LNCAP (cell line): Measurements from ENCODE around the gene RNF103.

Experiments
- TF ChIP-seq, protein P1 (sequence below): fragments of 450-650 bp; IDR thresholded peaks from 2 replicates; pipeline ENCODE4 v1.5.1; 2017; ENCODE audit warnings: mild to moderate bottlenecking

RNF103 gene

DNA sequence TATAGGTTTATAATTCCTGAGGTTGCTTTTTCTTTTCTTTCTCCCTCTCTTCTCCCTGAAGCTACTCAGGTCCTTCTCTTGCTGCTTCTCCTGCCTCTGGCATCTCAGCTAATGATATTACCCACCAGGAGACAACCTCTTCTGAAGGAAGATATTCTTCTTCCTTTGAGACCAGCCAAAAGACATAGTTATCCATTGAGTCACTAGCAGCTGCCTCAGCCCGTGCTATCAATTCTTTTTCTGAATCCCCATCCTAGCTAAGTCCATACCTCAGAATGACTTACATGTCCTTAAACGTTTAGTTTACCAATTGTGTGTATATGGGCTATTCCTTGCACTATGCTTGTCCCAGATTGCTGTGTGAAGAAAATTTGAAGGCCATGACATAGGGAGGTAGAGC is 25.0 kb upstream of the RNF103 start:
- TF ChIP-seq, protein P1, sequence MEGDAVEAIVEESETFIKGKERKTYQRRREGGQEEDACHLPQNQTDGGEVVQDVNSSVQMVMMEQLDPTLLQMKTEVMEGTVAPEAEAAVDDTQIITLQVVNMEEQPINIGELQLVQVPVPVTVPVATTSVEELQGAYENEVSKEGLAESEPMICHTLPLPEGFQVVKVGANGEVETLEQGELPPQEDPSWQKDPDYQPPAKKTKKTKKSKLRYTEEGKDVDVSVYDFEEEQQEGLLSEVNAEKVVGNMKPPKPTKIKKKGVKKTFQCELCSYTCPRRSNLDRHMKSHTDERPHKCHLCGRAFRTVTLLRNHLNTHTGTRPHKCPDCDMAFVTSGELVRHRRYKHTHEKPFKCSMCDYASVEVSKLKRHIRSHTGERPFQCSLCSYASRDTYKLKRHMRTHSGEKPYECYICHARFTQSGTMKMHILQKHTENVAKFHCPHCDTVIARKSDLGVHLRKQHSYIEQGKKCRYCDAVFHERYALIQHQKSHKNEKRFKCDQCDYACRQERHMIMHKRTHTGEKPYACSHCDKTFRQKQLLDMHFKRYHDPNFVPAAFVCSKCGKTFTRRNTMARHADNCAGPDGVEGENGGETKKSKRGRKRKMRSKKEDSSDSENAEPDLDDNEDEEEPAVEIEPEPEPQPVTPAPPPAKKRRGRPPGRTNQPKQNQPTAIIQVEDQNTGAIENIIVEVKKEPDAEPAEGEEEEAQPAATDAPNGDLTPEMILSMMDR = no peak

DNA sequence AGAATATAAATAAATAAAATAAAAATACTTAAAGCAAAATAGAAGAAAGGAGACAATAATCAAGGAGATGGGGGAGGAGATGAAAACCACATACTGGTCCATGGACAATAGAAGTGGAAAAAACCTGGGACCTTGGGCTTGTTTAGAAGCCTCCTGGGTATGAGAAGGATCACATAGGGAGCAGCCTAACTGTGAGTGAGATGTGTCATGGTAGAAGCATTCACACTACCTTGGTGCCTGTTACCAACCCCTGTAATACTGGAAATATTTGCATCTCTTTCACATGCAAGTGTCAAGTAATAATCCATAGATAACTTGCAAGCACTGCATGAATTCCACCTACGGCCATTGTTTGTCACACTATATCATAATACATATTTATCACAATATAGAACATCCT is 23.2 kb upstream of the RNF103 start:
- TF ChIP-seq, protein P1 = no peak

DNA sequence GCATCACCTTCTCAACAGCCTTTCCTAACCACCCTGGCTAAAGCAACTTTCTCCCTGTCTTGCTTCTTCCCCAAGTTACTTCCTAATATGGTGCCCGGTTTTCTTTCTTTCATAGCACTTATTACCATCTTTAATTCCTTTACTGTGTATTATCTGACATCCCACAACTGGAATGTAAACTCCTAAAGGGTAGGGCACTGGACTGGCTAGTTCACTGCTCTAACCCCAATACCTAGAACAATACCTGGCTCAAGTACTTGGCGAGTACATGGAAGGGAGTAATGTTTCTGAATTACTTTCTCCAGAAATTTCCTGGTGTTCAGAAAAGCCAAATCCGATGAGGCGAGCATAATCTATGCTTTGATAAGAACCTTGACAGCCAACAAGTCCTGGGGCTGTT is 22.7 kb upstream of the RNF103 start:
- TF ChIP-seq, protein P1 = no peak

DNA sequence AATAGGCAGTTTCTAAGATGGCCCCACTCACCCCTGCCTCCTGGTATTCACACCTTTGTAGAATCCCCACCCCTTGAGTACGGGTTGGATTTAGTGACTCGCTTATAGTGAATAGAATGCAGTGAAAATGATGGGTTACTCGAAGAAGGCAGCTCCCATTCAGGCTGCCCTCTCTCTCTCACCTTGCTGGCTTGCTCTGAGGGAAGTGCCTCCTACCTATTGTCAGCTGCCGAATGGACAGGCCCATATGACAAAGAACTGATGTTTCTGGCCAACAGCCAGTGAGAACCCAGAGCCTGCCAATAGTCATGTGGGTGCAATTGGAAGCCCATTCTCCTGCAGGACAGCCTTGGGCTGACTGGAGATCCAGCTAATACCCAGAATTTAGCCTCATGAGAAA is 22.1 kb upstream of the RNF103 start:
- TF ChIP-seq, protein P1 = no peak

DNA sequence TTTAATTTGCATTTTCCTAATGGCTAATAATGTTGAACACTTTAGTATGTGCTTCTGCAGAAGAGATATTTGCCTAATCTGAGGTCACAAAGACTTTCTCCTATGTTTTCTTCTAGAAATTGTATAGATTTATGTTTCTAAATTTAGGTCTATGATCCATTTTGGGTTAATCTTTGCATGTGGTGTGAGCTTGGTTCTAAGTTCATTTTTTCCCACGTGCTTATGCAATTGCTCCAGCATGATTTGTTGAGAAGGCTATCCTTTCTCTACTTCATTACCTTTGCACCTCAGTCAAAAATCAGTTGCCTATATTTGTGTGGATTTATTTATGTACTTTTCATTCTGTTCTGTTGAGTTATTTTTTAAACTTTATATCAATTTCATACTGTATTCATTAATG is 15.0 kb upstream of the RNF103 start:
- TF ChIP-seq, protein P1 = no peak

DNA sequence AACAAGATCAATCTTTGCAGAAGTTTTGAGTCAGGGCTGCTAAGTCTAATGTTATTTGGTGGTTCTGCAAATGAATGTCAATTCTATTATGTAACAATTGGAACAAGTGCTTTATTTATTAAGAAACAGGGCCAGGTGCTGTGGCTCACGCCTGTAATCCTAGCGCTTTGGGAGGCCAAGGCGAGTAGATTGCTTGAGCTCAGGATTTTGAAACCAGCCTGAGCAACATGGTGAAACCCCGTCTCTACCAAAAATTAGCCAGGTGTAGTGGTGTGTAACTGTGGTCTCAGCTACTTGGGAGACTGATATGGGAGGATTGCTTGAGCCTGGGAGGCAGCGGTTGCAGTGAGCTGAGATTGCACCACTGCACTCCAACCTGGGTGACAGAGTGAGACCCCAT is 13.2 kb upstream of the RNF103 start:
- TF ChIP-seq, protein P1 = no peak

DNA sequence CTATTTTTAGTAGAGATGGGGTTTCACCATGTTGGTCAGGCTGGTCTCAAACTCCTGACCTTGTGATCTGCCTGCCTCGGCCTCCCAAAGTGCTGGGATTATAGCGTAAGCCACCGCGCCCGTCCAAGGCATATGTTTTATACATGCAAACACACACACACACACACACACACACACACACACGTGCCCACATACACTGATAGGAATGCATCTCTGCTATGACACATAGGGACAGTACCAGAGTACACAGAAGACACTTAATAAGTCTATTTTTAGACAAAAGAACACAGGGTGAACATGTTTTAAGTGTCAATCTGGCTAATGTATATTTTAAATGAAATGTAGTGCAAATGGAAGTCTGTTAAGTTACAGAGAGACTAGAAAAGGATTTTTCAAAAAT is 10.7 kb upstream of the RNF103 start:
- TF ChIP-seq, protein P1 = no peak

DNA sequence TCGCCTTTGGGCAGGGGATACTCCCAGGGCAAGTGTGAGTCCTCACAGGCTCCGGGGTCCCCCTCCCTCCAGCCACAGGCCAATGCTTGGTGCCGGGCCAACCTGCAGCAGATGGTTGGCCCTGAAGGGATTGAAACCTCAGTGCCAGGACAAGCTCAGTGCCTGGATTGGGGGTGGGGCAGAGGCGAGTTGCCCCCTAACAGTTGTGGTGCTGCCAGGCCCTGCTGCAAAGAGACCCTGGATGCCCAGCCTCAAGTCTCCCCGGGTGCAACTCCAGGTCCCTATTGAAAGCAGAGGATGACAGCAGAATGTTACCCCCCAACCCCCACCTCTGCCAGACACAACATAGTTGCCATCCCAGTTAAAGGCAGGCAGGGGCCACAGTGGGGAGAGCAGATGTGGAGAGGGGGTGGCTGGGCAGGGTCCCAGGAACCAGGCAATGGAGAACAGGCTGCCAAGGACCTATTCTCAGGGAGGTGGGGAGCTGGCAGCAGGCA is 9.5 kb upstream of the RNF103 start:
- TF ChIP-seq, protein P1 = no peak
